NCI-H1105 treated with DMSO at 0.1 percent for 48 hours (cell line): ENCODE results near the gene TNFSF10.
"Not testable (repeated sequence)": the region's sequence is repeated elsewhere in the genome, so short reads cannot be mapped to it uniquely, and the experiment has no call there.

Experiments used
- DNase-seq: peaks from one replicate; lab custom pipeline; 2025; lab: John Stamatoyannopoulos, UW

The TNFSF10 gene

GRCh38 chr3:172522871-172523818 lies at the start of gene TNFSF10:
TSS of gene TNFSF10 (minus strand) at chr3:172523430. CDS start at chr3:172523384, 46 bp downstream.
- no peak for DNase-seq

GRCh38 chr3:172569128-172570008 lies 46.1 kb upstream of the TNFSF10 start:
- DNase-seq, result no peak

- no peak for DNase-seq
Measured at GRCh38 chr3:172568701-172569100, 45.5 kb upstream of the TNFSF10 start.

- DNase-seq, result not testable (repeated sequence)
Measured at GRCh38 chr3:172566785-172567184, 43.6 kb upstream of the TNFSF10 start.

GRCh38 chr3:172564499-172564898 lies 41.3 kb upstream of the TNFSF10 start:
- no peak for DNase-seq

- no peak for DNase-seq
Measured at GRCh38 chr3:172562871-172563865, 39.9 kb upstream of the TNFSF10 start.

- DNase-seq, result no peak
Measured at GRCh38 chr3:172561897-172562640, 38.8 kb upstream of the TNFSF10 start.

- DNase-seq, result no peak
Measured at GRCh38 chr3:172560586-172560985, 37.4 kb upstream of the TNFSF10 start.

GRCh38 chr3:172560026-172560425 lies 36.8 kb upstream of the TNFSF10 start:
- no peak for DNase-seq

GRCh38 chr3:172559020-172559419 lies 35.8 kb upstream of the TNFSF10 start:
- DNase-seq, result no peak

GRCh38 chr3:172557515-172558220 lies 34.4 kb upstream of the TNFSF10 start:
- no peak for DNase-seq

GRCh38 chr3:172553526-172554252 lies 30.5 kb upstream of the TNFSF10 start:
- no peak for DNase-seq

GRCh38 chr3:172552607-172553006 lies 29.4 kb upstream of the TNFSF10 start:
- DNase-seq, result no peak

- no peak for DNase-seq
Measured at GRCh38 chr3:172551874-172552273, 28.6 kb upstream of the TNFSF10 start.

GRCh38 chr3:172550347-172550943 lies 27.2 kb upstream of the TNFSF10 start:
- no peak for DNase-seq

- DNase-seq, result no peak
Measured at GRCh38 chr3:172549144-172549543, 25.9 kb upstream of the TNFSF10 start.

GRCh38 chr3:172546628-172547214 lies 23.5 kb upstream of the TNFSF10 start:
- no peak for DNase-seq

GRCh38 chr3:172546105-172546504 lies 22.9 kb upstream of the TNFSF10 start:
- DNase-seq, result no peak

- no peak for DNase-seq
Measured at GRCh38 chr3:172544404-172544803, 21.2 kb upstream of the TNFSF10 start.
